Type B pancreatic cell (in vitro differentiated cells): Measurements from ENCODE around the gene CCDC194. TPM values are rescaled to one million over a fixed set of nuclear protein-coding genes. Genes with fewer than 3 reads are reported as not detected.
A peak's percentile ranks its signal among the peaks of the same experiment; 100 is the strongest.

Source experiments
- DNase-seq: peaks from one replicate; pipeline ENCODE4 v3.0.0; 2021; ENCODE audit warnings: mixed read lengths; ENCODE audit not compliant: unreplicated experiment; ENCODE audit errors: extremely low spot score
- H3K27ac Mint-ChIP-seq: 2 replicates; pipeline ENCODE4 v1.8.0; 2021; ENCODE audit warnings: mild to moderate bottlenecking, mixed read lengths
- H3K27me3 Mint-ChIP-seq: 2 replicates; pipeline ENCODE4 v1.8.0; 2021; ENCODE audit warnings: mixed read lengths
- H3K36me3 Mint-ChIP-seq: 2 replicates; pipeline ENCODE4 v1.8.0; 2021; ENCODE audit warnings: mixed read lengths
- H3K4me1 Mint-ChIP-seq: one replicate; pipeline ENCODE4 v1.8.0; 2021; ENCODE audit warnings: mixed read lengths; ENCODE audit not compliant: unreplicated experiment
- H3K4me3 Mint-ChIP-seq: 2 replicates; pipeline ENCODE4 v1.8.0; 2021; ENCODE audit warnings: mild to moderate bottlenecking, mixed read lengths
- H3K9me3 Mint-ChIP-seq: 2 replicates; pipeline ENCODE4 v1.8.0; 2021; ENCODE audit warnings: mixed read lengths
- total RNA-seq: library from RNA; stranded (reverse); gene quantifications from 2 replicates; pipeline ENCODE4 v1.2.1, GENCODE V29; 2021; ENCODE audit warnings: low replicate concordance
- TF ChIP-seq, protein P1 (sequence below): fragments of 200-600 bp; sonication (generic); conservative IDR thresholded peaks from 2 replicates; pipeline ENCODE4 v1.5.0; 2021; ENCODE audit warnings: antibody characterized with exemption, mild to moderate bottlenecking

Gene CCDC194
- total RNA-seq, 1 donor from 2014 or later, result not detected

DNA sequence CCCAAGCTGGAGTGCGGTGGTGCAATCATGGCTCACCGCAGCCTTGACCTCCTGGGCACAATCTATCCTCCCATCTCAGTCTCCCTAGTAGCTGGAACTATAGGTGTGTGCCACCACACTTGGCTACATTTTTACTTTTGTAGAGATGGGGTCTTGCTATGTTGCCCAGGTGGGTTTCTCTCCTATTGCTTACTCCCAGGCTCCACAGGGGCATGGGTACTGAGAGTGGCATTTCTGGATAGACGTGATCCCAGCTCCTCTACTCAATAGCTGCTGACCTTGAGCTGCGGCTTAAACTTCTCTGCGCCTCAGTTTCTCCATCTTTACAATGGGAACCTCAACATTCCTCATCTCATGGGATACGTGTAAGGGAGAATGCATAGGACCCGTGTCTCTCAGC is 37.4 kb upstream of the CCDC194 start:
- Mint-ChIP-seq H3K4me3 (no peak overlapping the region), H3K27ac (no peak overlapping the region), H3K27me3 (no peaks in the 10 kb centered on the region), H3K4me1 (no peaks in the 10 kb centered on the region), H3K9me3 (no peaks in the 10 kb centered on the region), H3K36me3 (no peaks in the 10 kb centered on the region)
- no peak for DNase-seq
- TF ChIP-seq, protein P1, sequence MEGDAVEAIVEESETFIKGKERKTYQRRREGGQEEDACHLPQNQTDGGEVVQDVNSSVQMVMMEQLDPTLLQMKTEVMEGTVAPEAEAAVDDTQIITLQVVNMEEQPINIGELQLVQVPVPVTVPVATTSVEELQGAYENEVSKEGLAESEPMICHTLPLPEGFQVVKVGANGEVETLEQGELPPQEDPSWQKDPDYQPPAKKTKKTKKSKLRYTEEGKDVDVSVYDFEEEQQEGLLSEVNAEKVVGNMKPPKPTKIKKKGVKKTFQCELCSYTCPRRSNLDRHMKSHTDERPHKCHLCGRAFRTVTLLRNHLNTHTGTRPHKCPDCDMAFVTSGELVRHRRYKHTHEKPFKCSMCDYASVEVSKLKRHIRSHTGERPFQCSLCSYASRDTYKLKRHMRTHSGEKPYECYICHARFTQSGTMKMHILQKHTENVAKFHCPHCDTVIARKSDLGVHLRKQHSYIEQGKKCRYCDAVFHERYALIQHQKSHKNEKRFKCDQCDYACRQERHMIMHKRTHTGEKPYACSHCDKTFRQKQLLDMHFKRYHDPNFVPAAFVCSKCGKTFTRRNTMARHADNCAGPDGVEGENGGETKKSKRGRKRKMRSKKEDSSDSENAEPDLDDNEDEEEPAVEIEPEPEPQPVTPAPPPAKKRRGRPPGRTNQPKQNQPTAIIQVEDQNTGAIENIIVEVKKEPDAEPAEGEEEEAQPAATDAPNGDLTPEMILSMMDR, result no peak

GRCh38 chr19:17429641-17430113 is 35.7 kb upstream of the CCDC194 start:
- Mint-ChIP-seq H3K36me3 (no peaks in the 10 kb centered on the region), H3K4me3 (no peak overlapping the region), H3K27ac (no peak overlapping the region), H3K9me3 (no peaks in the 10 kb centered on the region), H3K27me3 (no peaks in the 10 kb centered on the region), H3K4me1 (no peaks in the 10 kb centered on the region)
- no peak for DNase-seq
- TF ChIP-seq, protein P1, result no peak

DNA sequence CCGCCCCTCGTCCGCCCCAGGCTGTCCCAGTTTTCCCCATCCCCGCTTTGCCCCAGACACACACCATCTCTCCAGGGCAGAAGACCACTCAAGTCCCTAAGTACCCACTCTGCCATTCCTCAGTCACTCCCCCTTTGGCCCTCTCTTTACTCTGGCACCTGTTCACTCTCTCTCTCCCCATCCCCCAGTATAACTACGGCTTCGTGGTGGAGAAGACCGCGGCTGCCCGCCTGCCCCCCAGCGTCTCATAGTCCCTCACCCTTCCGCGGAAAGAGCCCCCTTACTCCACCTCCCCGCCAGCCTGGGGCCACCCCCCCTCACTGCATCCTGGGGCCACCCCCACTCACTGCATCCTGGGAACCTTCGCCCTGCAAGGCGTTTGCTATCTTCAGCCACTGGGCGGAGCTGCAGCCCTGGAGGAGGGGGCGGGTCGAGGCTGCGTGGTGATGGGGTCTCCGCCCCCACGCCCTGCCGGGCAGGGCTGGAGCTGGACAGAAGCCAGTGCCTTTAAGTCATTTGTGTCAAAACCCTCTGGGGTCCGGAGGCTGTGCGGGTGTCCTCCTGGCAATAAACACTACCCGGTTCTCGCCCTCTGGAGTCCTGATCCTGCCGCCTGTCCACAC is 30.9 kb upstream of the CCDC194 start:
- peak; percentile 78 for DNase-seq
- TF ChIP-seq, protein P1, result peak; percentile 72
- Mint-ChIP-seq H3K36me3 (no peaks in the 10 kb centered on the region), H3K27me3 (no peaks in the 10 kb centered on the region), H3K27ac (no peak overlapping the region), H3K4me3 (peak overlapping the region; percentile 54), H3K9me3 (no peaks in the 10 kb centered on the region), H3K4me1 (peaks cover 5% of the 10 kb centered on the region)

DNA sequence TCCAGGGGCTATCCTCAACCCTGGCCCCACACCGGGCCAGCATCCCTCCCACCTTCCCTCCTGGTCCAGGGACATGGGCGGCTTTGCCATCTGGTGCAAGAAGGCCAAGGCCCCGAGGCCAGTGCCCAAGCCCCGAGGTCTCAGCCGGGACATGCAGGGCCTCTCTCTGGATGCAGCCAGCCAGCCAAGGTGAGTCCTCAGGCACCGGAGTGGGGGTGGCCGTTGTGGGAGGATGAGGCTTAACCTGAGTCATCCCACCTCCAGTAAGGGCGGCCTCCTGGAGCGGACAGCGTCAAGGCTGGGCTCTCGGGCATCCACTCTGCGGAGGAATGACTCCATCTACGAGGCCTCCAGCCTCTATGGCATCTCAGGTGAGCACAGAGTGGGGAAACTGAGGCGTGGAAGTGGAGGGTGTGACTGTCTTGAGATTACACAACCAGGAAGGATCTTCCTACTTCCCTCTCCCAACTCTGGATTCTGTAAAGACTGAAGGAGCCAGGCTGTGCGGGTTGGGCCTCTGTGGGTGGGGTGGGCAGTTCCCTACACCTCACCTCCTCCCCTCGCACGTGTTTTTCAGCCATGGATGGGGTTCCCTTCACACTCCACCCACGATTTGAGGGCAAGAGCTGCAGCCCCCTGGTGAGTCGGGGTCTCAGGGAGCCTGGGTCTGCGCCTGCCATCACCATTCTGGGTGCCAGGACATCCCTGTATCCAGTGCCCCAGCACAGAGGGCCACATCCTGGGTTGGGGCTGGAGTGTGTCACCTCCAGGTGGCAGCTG is 29.6 kb upstream of the CCDC194 start:
- Mint-ChIP-seq H3K4me3 (no peak overlapping the region), H3K4me1 (peaks cover 13% of the 10 kb centered on the region), H3K9me3 (no peaks in the 10 kb centered on the region), H3K36me3 (no peaks in the 10 kb centered on the region), H3K27ac (no peak overlapping the region), H3K27me3 (peaks cover 4% of the 10 kb centered on the region)
- no peak for DNase-seq
- TF ChIP-seq, protein P1, result no peak

GRCh38 chr19:17421942-17422341 is 27.9 kb upstream of the CCDC194 start:
- no peak overlapping the region for H3K4me3 Mint-ChIP-seq
- peaks cover 6% of the 10 kb centered on the region for H3K27me3 Mint-ChIP-seq
- TF ChIP-seq, protein P1, result no peak
- no peaks in the 10 kb centered on the region for H3K36me3 Mint-ChIP-seq
- no peak overlapping the region for H3K27ac Mint-ChIP-seq
- H3K9me3 Mint-ChIP-seq, result no peaks in the 10 kb centered on the region
- DNase-seq, result no peak
- peaks cover 13% of the 10 kb centered on the region for H3K4me1 Mint-ChIP-seq
